Activated CD4-positive, alpha-beta T cell treated with anti-CD3 and anti-CD28 coated beads for 36 hours (primary cell): Measurements from ENCODE around the gene NCKAP5. TPM values are rescaled to one million over a fixed set of nuclear protein-coding genes. Genes with fewer than 3 reads are reported as not detected.

Experiments used
- ATAC-seq: fragments of 200-7000 bp; cut with Tn5 transposase; one replicate; pipeline ENCODE4 v1.10.0; 2021; ENCODE audit warnings: mild to moderate bottlenecking, moderate library complexity
- CTCF ChIA-PET: fragments of 350-600 bp; sonication (Branson Sonifier 250); formaldehyde crosslinking; loops from one replicate; lab custom pipeline; 2021; ENCODE audit warnings: antibody characterized with exemption; lab: Charles Lee
- POLR2A ChIA-PET: fragments of 350-600 bp; sonication (Branson Sonifier 250); formaldehyde crosslinking; loops from one replicate; lab custom pipeline; 2021; ENCODE audit warnings: antibody characterized with exemption, inconsistent platforms; lab: Charles Lee
- DNase-seq: peaks from one replicate; pipeline ENCODE4 v3.0.0-alpha.2; 2020
- H3K27ac Mint-ChIP-seq: one replicate; pipeline ENCODE4 v1.8.0; 2021; ENCODE audit warnings: mixed read lengths
- H3K27me3 Mint-ChIP-seq: one replicate; pipeline ENCODE4 v1.8.0; 2021; ENCODE audit warnings: mixed read lengths
- H3K36me3 Mint-ChIP-seq: one replicate; pipeline ENCODE4 v1.8.0; 2021; ENCODE audit warnings: low read depth, mixed read lengths
- H3K4me1 Mint-ChIP-seq: one replicate; pipeline ENCODE4 v1.8.0; 2021; ENCODE audit warnings: mixed read lengths
- H3K4me3 Mint-ChIP-seq: one replicate; pipeline ENCODE4 v1.8.0; 2021; ENCODE audit warnings: mild to moderate bottlenecking, moderate library complexity, mixed read lengths
- H3K9me3 Mint-ChIP-seq: one replicate; pipeline ENCODE4 v1.8.0; 2021; ENCODE audit warnings: low read depth, mixed read lengths
- intact Hi-C, 2 experiments: fragments of 100-400 bp; cut with DNase I in 1 of 2; cut with micrococcal nuclease in 1 of 2; formaldehyde crosslinking; loops; one replicate each; pipeline versions ENCODE4 v1.14.2 to v1.15.1; 2022 to 2024; cut with DNase I, micrococcal nuclease
- total RNA-seq, 2 experiments: library from RNA; stranded (reverse); gene quantifications; one replicate each; pipeline ENCODE4 v1.2.3, GENCODE V29; 2021

NCKAP5 gene
- total RNA-seq, 2 experiments from 2014 or later = not detected

DNA sequence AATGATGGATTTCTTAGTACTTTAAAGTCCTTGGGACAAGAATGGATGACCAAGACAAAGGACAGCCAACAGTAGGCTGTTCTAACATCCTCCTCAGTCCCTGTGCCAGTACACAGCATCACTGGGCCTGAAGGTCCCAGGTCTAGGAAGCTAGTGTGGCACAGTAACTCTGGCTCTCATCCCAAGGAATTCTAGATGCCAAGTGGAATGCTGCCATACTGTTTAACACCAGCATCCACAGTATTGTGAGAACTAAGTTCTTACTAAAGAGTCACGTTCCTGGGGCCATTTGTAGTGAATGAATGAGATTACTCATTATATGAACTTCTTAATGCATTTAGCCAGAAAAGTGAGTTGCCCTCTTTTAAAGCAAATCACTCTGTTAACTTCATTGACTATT, 830.0 kb downstream of the NCKAP5 start:
- Mint-ChIP-seq H3K36me3 (no peaks in the 10 kb centered on the region), H3K9me3 (peaks cover 6% of the 10 kb centered on the region), H3K27ac (no peak overlapping the region), H3K27me3 (no peaks in the 10 kb centered on the region), H3K4me3 (no peak overlapping the region), H3K4me1 (no peaks in the 10 kb centered on the region)
- intact Hi-C loops = no loop called here
- ATAC-seq (no peak), DNase-seq (no peak)
- ChIA-PET POLR2A (no interaction called here), CTCF (no interaction called here)

DNA sequence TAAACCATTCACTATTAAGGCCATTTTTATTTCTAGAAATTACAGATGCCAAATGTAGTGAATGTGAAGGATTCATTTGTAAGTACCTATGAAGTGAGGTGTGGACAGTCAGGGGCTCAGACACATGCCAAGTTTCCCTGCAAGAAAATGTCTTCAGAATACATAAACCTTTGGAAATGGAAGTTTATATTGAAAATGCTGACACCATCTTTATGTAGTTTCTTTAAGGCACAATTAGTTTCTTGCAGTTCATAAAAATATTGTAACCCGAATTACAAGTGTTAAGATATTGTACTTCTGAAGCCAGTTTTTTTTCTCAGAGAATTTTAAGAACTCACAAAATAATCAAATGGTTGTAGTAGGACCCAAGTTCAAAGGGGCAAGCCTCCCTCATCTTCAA, 832.2 kb downstream of the NCKAP5 start:
- CTCF ChIA-PET = no interaction called here
- H3K27ac Mint-ChIP-seq = no peak overlapping the region
- ATAC-seq (no peak), DNase-seq (no peak)
- H3K4me3 Mint-ChIP-seq = no peak overlapping the region
- POLR2A ChIA-PET = no interaction called here
- intact Hi-C loops = no loop called here
- no peaks in the 10 kb centered on the region for H3K9me3 Mint-ChIP-seq
- no peaks in the 10 kb centered on the region for H3K36me3 Mint-ChIP-seq
- H3K27me3 Mint-ChIP-seq = no peaks in the 10 kb centered on the region
- no peaks in the 10 kb centered on the region for H3K4me1 Mint-ChIP-seq

DNA sequence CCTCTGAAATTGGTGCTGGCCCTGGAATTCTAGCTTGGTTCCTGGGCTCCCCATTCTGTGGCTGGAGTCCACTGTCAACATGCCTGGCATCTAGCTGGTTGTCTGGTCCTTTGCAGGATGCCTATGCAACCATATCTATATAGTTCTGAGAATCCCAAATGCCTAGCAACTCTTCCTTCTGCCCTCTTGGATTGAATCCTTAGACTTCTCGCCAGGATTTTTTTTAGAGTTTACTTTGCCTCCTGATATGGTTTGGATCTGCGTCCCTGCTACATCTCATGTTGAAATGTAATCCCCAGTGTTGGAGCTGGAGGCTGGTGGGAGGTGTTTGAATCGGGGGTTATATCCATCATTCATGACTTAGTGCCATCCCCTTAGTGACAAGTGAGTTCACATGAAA, 833.3 kb downstream of the NCKAP5 start:
- no peaks in the 10 kb centered on the region for H3K36me3 Mint-ChIP-seq
- POLR2A ChIA-PET = no interaction called here
- DNase-seq = no peak
- no peaks in the 10 kb centered on the region for H3K27me3 Mint-ChIP-seq
- no peak overlapping the region for H3K4me3 Mint-ChIP-seq
- no peaks in the 10 kb centered on the region for H3K4me1 Mint-ChIP-seq
- no peak overlapping the region for H3K27ac Mint-ChIP-seq
- intact Hi-C loops = no loop called here
- no peak for ATAC-seq
- CTCF ChIA-PET = no interaction called here
- H3K9me3 Mint-ChIP-seq = no peaks in the 10 kb centered on the region

DNA sequence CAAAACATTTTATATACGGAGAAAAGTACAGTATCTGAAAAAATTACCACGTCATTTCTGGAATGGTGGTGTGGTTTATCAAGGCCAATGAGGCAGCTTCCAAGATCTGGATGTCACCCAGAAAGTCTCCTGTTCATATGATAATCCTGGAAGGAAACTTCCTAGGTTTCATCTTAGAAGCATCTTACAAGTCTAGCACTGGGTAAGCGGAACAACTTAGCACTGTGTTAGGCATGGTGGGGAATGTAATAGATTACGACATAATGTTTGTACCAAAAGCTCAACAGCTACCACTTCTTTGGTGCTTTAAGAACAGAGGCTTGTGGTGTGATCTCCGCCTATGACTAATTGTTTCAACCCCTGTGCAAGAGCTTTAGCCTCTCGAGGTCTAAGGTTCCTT, 835.2 kb downstream of the NCKAP5 start:
- intact Hi-C loops = no loop called here
- Mint-ChIP-seq H3K4me1 (no peaks in the 10 kb centered on the region), H3K9me3 (no peaks in the 10 kb centered on the region), H3K4me3 (no peak overlapping the region), H3K36me3 (no peaks in the 10 kb centered on the region), H3K27me3 (no peaks in the 10 kb centered on the region), H3K27ac (no peak overlapping the region)
- CTCF ChIA-PET = no interaction called here
- DNase-seq = no peak
- ATAC-seq = no peak
- POLR2A ChIA-PET = interaction anchor here (0.6 kb wide), 1 partner anchor 36 kb away, joined by 8 read pairs; no protein-coding TSS in a partner anchor

DNA sequence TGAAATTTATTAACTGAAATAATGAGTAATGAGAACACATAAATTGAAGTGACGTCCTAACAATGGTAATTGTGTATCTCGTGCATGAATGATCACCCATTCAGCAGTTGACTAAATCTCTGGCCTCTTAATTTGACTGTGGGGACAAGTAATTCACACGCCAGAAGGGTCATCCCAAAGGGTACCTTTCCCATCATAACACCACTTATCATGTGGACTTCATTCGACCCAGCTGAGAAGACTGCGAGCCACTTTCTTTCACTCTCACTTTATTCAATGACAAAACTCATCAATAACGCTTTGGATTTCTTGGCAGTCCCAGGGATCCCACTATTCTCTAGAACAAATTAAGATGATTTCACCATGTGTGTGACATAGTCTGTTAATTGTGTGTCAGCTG, 835.6 kb downstream of the NCKAP5 start:
- Mint-ChIP-seq H3K4me3 (no peak overlapping the region), H3K9me3 (no peaks in the 10 kb centered on the region), H3K27me3 (no peaks in the 10 kb centered on the region), H3K27ac (no peak overlapping the region), H3K4me1 (no peaks in the 10 kb centered on the region), H3K36me3 (no peaks in the 10 kb centered on the region)
- DNase-seq (no peak), ATAC-seq (no peak)
- ChIA-PET POLR2A (interaction anchor here (0.6 kb wide), 1 partner anchor 36 kb away, joined by 8 read pairs; no protein-coding TSS in a partner anchor), CTCF (no interaction called here)
- intact Hi-C loops = no loop called here

DNA sequence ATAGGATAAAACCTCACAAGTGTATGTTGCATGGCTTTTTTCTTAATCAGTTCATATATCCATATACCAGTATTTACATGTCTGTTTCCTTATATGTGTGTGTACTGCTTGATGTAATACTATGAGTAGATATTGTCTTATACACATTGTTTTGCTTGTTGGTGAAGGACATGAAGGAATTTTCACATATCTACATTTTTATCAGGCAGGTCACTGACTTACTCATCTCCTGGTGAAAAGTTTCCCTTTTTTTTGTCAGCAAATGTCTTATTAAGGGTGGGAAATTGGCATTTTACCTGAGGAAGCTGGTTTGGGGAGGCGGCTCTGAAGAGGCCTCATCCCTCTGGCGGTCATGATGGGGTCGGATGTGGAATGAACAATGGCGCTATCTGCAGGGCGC, 836.8 kb downstream of the NCKAP5 start:
- ATAC-seq = no peak
- H3K27ac Mint-ChIP-seq = no peak overlapping the region
- no peaks in the 10 kb centered on the region for H3K27me3 Mint-ChIP-seq
- ChIA-PET POLR2A (no interaction called here), CTCF (no interaction called here)
- no peak overlapping the region for H3K4me3 Mint-ChIP-seq
- no peaks in the 10 kb centered on the region for H3K9me3 Mint-ChIP-seq
- no peak for DNase-seq
- no peaks in the 10 kb centered on the region for H3K4me1 Mint-ChIP-seq
- H3K36me3 Mint-ChIP-seq = no peaks in the 10 kb centered on the region
- intact Hi-C loops = no loop called here

DNA sequence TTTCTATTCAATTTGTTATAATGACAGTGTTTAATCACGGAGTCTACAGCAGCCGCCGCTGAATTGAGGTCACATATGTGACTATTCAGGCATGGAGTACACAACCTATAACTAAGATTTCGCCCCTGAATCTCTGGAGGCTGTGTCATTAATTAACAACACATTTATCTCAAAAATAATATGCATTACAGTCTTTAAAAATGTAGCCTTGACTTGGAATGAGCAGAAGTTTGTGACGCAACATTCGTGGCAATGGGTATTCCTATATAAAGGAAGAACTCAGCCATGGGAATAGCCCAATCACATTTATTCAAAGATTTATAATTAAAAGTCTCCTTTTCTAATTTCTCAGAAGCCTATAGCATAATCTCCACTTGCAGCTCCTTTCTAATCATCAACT, 837.7 kb downstream of the NCKAP5 start:
- CTCF ChIA-PET = no interaction called here
- ATAC-seq = no peak
- H3K4me3 Mint-ChIP-seq = no peak overlapping the region

DNA sequence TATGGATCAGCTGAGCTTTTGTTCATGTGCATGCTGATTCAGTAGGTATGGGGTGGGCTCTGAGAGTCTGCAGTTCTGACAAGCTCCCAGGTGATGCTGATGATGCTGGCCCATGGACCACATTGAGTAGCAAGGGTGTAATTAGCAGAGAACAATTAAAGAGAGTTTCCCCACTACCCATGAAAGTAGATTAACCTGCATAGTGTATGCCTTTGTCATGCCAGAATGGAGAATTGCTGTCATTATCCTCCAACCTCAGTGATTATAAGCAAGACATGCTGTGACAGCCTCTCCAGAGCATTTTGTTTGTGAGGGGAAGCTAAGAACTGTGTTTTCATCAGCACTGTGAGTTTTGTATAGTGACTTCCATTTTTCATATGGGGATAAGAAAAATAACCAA, 838.7 kb downstream of the NCKAP5 start:
- H3K27ac Mint-ChIP-seq = no peak overlapping the region
- DNase-seq (no peak), ATAC-seq (no peak)
- ChIA-PET CTCF (no interaction called here), POLR2A (no interaction called here)
- H3K4me1 Mint-ChIP-seq = no peaks in the 10 kb centered on the region
- H3K9me3 Mint-ChIP-seq = no peaks in the 10 kb centered on the region
- H3K4me3 Mint-ChIP-seq = no peak overlapping the region
- intact Hi-C loops = no loop called here
- no peaks in the 10 kb centered on the region for H3K27me3 Mint-ChIP-seq
- no peaks in the 10 kb centered on the region for H3K36me3 Mint-ChIP-seq

More for the DNA sequence above, 837.7 kb downstream of the NCKAP5 start:
- POLR2A ChIA-PET = no interaction called here
- Mint-ChIP-seq H3K27me3 (no peaks in the 10 kb centered on the region), H3K9me3 (no peaks in the 10 kb centered on the region), H3K27ac (no peak overlapping the region), H3K4me1 (no peaks in the 10 kb centered on the region), H3K36me3 (no peaks in the 10 kb centered on the region)
- intact Hi-C loops = no loop called here
- DNase-seq = no peak

DNA sequence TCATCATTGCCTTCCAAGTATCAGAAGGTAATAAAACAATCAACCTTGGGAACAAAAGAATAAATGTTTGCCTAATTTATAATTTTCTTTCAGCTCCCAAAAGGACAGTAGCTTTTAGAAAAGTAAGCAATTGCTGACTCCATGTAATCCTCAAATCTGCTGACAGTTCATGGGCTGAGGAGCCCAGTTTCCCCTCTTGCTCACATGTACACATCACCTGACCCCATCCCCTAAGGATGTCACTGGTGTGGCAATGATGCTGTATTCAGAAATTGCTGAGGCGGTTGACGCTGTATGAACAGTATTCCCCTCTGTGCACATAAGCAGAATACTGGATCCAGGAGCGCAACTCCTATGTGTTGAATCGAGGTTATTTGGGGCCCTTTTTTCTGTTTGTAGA, 842.1 kb downstream of the NCKAP5 start:
- H3K4me1 Mint-ChIP-seq = no peaks in the 10 kb centered on the region
- no peaks in the 10 kb centered on the region for H3K36me3 Mint-ChIP-seq
- no peak for ATAC-seq
- intact Hi-C loops = no loop called here
- ChIA-PET CTCF (no interaction called here), POLR2A (no interaction called here)
- no peak for DNase-seq
- H3K4me3 Mint-ChIP-seq = no peak overlapping the region
- no peak overlapping the region for H3K27ac Mint-ChIP-seq
- no peaks in the 10 kb centered on the region for H3K9me3 Mint-ChIP-seq
- H3K27me3 Mint-ChIP-seq = peaks cover 2% of the 10 kb centered on the region

DNA sequence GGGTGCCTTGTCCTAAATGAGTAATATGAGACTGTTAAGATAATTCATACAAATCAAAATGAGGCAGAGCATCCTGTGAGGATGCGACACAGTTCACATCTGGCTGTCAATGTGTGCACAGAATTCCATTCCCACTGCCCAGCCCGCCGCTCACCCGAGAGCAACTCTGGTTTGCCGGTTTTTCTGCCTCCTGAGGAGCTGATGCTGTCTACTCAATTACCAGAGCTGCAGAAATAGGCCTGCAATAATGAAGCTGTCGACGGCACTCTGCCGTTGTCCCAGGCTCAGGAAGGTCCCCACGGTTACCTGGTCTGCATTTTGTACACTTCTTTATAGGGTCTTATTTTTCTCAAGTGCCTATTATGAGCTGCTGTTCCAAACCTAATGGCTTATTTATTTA, 842.5 kb downstream of the NCKAP5 start:
- H3K27me3 Mint-ChIP-seq = peaks cover 2% of the 10 kb centered on the region
- intact Hi-C loops = no loop called here
- no peak overlapping the region for H3K27ac Mint-ChIP-seq
- ATAC-seq (no peak), DNase-seq (no peak)
- H3K4me1 Mint-ChIP-seq = no peaks in the 10 kb centered on the region
- CTCF ChIA-PET = no interaction called here
- POLR2A ChIA-PET = no interaction called here
- H3K9me3 Mint-ChIP-seq = no peaks in the 10 kb centered on the region
- H3K4me3 Mint-ChIP-seq = no peak overlapping the region
- H3K36me3 Mint-ChIP-seq = no peaks in the 10 kb centered on the region

DNA sequence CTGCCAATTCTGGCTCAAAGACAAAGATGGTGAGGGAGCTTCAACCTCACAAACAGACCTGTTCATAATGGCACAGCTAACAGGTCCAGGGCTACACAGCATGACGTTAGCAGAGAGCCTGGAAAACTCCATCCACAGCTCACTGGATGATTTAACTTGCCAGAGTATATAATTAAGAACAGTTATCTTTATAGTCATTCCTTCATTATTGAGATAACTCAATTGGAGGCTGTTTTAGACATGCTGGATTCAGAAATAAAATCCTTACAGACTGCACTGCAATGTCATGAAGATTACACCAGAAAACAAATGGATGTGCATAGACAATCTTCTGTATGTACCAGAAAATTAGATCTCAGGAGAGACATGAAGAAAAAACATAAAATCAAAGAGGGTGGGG, 843.1 kb downstream of the NCKAP5 start:
- ChIA-PET POLR2A (no interaction called here), CTCF (interaction anchor here (1.0 kb wide), 1 partner anchor 107 kb away, joined by 3 read pairs; no protein-coding TSS in a partner anchor)
- Mint-ChIP-seq H3K27ac (no peak overlapping the region), H3K4me3 (no peak overlapping the region), H3K9me3 (no peaks in the 10 kb centered on the region), H3K36me3 (no peaks in the 10 kb centered on the region), H3K27me3 (peaks cover 2% of the 10 kb centered on the region), H3K4me1 (no peaks in the 10 kb centered on the region)
- ATAC-seq = no peak
- no peak for DNase-seq
- intact Hi-C loops = no loop called here

DNA sequence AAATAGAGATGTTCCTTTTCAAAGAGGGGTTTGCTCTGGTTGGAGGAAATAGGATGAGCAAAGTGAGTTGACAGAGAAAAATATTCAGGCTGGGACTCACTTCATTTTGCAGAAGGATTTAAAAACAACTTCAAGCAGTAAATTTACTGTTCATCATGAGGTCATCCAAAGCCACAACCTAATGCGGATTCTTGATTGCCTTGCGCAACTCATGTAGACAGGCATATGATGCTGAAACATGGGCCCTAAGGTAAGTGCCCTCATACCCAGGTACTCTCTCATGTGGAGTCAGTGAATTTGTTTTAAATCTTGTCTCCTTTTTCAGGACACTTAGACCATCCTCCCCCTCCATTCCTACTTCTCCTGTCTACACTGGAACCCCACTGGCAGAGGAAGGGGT, 846.3 kb downstream of the NCKAP5 start:
- no peaks in the 10 kb centered on the region for H3K4me1 Mint-ChIP-seq
- H3K27ac Mint-ChIP-seq = no peak overlapping the region
- H3K36me3 Mint-ChIP-seq = no peaks in the 10 kb centered on the region
- H3K9me3 Mint-ChIP-seq = peaks cover 3% of the 10 kb centered on the region
- ATAC-seq = no peak
- intact Hi-C loops = no loop called here
- CTCF ChIA-PET = no interaction called here
- no peak overlapping the region for H3K4me3 Mint-ChIP-seq
- POLR2A ChIA-PET = no interaction called here
- no peak for DNase-seq
- peaks cover 2% of the 10 kb centered on the region for H3K27me3 Mint-ChIP-seq

DNA sequence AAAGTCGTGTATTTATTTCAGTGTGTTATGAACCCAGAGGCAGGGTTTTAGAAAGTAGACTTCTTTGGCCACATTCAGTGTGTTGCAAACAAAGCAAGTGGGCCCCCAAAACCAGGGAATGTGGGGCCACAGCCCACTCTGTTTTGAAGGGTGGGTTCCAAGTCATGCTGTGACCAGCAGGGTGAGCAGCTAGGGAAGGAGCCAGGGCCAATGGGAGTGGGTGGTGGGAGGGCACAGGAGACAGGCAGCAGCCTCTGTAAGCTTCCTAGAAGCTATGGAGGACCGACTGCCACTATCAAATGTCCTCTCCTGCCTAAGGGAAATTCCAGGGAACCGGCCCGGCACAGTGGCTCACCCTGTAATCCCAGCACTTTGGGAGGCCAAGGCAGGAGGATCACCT, 847.9 kb downstream of the NCKAP5 start:
- no peaks in the 10 kb centered on the region for H3K36me3 Mint-ChIP-seq
- ATAC-seq = no peak
- no peak for DNase-seq
- H3K27ac Mint-ChIP-seq = no peak overlapping the region
- ChIA-PET CTCF (no interaction called here), POLR2A (no interaction called here)
- no peaks in the 10 kb centered on the region for H3K4me1 Mint-ChIP-seq
- intact Hi-C loops = no loop called here
- peaks cover 3% of the 10 kb centered on the region for H3K9me3 Mint-ChIP-seq
- H3K27me3 Mint-ChIP-seq = peaks cover 2% of the 10 kb centered on the region
- no peak overlapping the region for H3K4me3 Mint-ChIP-seq
